ENCODE results near the gene ZSWIM3.

The ZSWIM3 gene

DNA sequence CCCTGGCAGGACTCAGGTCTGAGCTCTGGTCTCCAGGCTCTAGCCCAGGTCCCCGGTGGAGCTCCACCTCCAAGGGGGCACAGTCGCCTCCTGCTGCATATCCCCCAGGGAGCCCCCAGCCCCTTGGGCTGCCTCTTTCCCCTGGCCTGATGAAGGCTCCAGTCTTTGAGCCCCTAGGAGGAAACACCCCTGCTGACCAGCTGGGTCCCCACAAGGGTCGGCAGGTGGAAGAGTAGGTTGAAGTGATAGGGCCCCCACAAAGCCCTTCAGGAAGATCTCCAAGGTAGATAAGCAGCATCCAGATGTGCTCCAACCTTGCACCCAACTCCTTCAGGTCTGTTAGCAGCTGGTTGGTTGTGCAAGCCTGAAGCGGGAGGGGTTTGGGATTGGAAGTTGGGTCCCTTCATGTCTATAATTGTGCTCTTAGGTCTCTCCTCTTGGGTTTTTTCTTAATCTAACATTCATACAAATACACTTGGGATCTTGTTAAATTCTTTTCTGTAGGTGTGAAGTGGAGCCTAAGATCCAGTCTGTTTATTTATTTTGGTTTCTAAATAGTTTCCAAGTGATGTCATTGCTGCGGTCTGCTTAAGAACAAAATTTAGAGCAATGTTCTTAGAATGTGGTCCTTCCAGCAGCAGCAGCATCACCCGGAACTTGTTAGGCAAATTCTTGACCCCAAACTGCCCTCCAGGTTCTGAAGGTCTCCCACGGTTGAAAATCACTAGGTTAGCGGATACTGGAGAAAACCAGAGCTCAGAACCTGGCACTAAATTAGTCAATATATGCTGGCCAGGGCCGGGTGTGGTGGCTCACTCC is 39.8 kb upstream of the ZSWIM3 start:
- Histone ChIP-seq H2BK12ac (ENCODE audit: low read length) (no peak overlapping the region), H2BK15ac (ENCODE audit: low read length) (no peak overlapping the region), H3K4ac (ENCODE audit: low read length) (no peak overlapping the region), H2BK5ac (ENCODE audit: low read length) (no peak overlapping the region), H3K79me1 (ENCODE audit: low read depth, low read length) (peaks cover 6% of the 10 kb centered on the region), H3K27me3 (ENCODE audit: control insufficient read depth in 3 of 3, insufficient read depth in 3 of 3, low read depth in 1 of 3, low read length in 3 of 3) (peaks cover 0 to 5% (median 0%) of the 10 kb centered on the region in 3 experiments), H3K23ac (ENCODE audit: low read depth, low read length, poor library complexity) (no peak overlapping the region), H3K27ac (replicated peaks; ENCODE audit: low read length) (no peak overlapping the region), H2BK120ac (ENCODE audit: low read depth, low read length) (no peak overlapping the region), H3K4me3 (ENCODE audit: low read length in 2 of 2) (no peak overlapping the region), H3K4me2 (ENCODE audit: insufficient read depth, low read length, poor library complexity, severe bottlenecking) (no peak overlapping the region), H3K14ac (ENCODE audit: low read length) (no peak overlapping the region), H3K36me3 (replicated peaks in 1 of 2; ENCODE audit: control insufficient read depth in 2 of 2, insufficient read depth in 2 of 2, low read length in 2 of 2) (peaks cover 27 to 45% of the 10 kb centered on the region in 2 donors), H3K18ac (ENCODE audit: low read length) (no peak overlapping the region), H2AK5ac (ENCODE audit: low read depth, low read length) (no peak overlapping the region), H3K4me1 (ENCODE audit: control insufficient read depth in 2 of 2, insufficient read depth in 1 of 2, low read depth in 1 of 2, low read length in 2 of 2) (peaks cover 5 to 8% of the 10 kb centered on the region in 2 donors), H2AFZ (ENCODE audit: low read length) (no peak overlapping the region), H3K9ac (ENCODE audit: low read depth, low read length, poor library complexity) (no peak overlapping the region), H3K9me3 (replicated peaks in 1 of 2; ENCODE audit: control insufficient read depth in 2 of 2, insufficient read depth in 1 of 2, low read depth in 1 of 2, low read length in 2 of 2) (no peaks in the 10 kb centered on the region), H4K8ac (ENCODE audit: low read depth, low read length) (no peak overlapping the region), H4K91ac (ENCODE audit: low read depth, low read length, poor library complexity) (no peak overlapping the region)
- no peak for DNase-seq (ENCODE audit: low spot score)
- no CpG with 5 or more reads among the region's 9 CpGs for WGBS, 2 donors (ENCODE audit: extremely low coverage in 2 of 2, insufficient read length in 2 of 2, insufficient replicate concordance in 1 of 2)

DNA sequence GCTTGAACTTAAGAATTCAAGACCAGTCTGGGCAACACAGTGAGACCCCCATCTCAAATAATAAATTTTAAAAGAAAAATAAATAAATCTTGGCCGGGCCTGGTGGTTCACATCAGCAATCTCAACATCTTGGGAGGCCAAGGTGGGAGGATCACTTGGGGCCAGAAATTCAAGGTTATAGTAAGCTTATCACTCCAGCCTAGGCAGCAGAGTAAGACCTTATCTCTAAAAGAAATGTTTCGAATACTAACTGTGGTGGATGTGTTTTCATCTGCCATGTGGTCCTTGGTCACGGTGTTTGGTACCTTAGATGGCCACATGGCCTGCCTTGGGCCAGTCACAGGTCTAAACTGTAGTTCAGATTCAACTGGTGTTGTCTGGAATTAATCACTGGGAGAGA is 39.2 kb upstream of the ZSWIM3 start:
- Histone ChIP-seq H3K23ac (ENCODE audit: low read depth, low read length, poor library complexity) (no peak overlapping the region), H2BK120ac (ENCODE audit: low read depth, low read length) (no peak overlapping the region), H3K4me3 (ENCODE audit: low read length in 2 of 2) (no peak overlapping the region), H3K79me1 (ENCODE audit: low read depth, low read length) (peaks cover 3% of the 10 kb centered on the region), H2BK12ac (ENCODE audit: low read length) (no peak overlapping the region), H3K9ac (ENCODE audit: low read depth, low read length, poor library complexity) (no peak overlapping the region), H3K9me3 (replicated peaks in 1 of 2; ENCODE audit: control insufficient read depth in 2 of 2, insufficient read depth in 1 of 2, low read depth in 1 of 2, low read length in 2 of 2) (no peaks in the 10 kb centered on the region), H3K4me2 (ENCODE audit: insufficient read depth, low read length, poor library complexity, severe bottlenecking) (no peak overlapping the region), H3K36me3 (replicated peaks in 1 of 2; ENCODE audit: control insufficient read depth in 2 of 2, insufficient read depth in 2 of 2, low read length in 2 of 2) (peaks cover 27 to 42% of the 10 kb centered on the region in 2 donors), H2BK15ac (ENCODE audit: low read length) (no peak overlapping the region), H3K18ac (ENCODE audit: low read length) (no peak overlapping the region), H4K91ac (ENCODE audit: low read depth, low read length, poor library complexity) (no peak overlapping the region), H4K8ac (ENCODE audit: low read depth, low read length) (no peak overlapping the region), H2AK5ac (ENCODE audit: low read depth, low read length) (no peak overlapping the region), H3K27ac (replicated peaks; ENCODE audit: low read length) (no peak overlapping the region), H2AFZ (ENCODE audit: low read length) (no peak overlapping the region), H3K14ac (ENCODE audit: low read length) (no peak overlapping the region), H3K4ac (ENCODE audit: low read length) (no peak overlapping the region), H3K4me1 (ENCODE audit: control insufficient read depth in 2 of 2, insufficient read depth in 1 of 2, low read depth in 1 of 2, low read length in 2 of 2) (peaks cover 3 to 8% of the 10 kb centered on the region in 2 donors), H2BK5ac (ENCODE audit: low read length) (no peak overlapping the region), H3K27me3 (ENCODE audit: control insufficient read depth in 3 of 3, insufficient read depth in 3 of 3, low read depth in 1 of 3, low read length in 3 of 3) (peaks cover 0 to 12% (median 0%) of the 10 kb centered on the region in 3 experiments)
- WGBS, 2 donors (ENCODE audit: extremely low coverage in 2 of 2, insufficient read length in 2 of 2, insufficient replicate concordance in 1 of 2): no CpG with 5 or more reads among the region's 3 CpGs
- no peak for DNase-seq (ENCODE audit: low spot score)

DNA sequence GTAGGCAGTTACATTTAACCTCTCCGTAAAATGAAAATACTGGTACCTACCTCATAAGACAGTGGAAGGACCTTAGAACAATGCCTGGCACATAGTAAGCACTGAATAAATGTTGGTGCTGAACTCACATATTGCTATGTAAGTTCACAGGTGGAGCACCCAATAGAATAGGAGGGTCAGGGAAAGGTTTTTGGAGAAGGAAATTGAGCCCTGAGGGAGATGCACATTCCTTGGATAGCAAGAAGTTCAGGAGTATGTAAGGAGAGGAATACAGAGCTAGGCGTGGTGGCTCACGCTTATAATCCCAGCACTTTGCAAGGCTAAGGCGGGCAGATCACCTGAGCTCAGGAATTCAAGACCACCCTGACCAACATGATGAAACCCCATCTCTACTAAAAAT is 37.9 kb upstream of the ZSWIM3 start:
- no CpG with 5 or more reads among the region's 4 CpGs for WGBS, 2 donors (ENCODE audit: extremely low coverage in 2 of 2, insufficient read length in 2 of 2, insufficient replicate concordance in 1 of 2)
- no peak for DNase-seq (ENCODE audit: low spot score)
- Histone ChIP-seq H4K8ac (ENCODE audit: low read depth, low read length) (no peak overlapping the region), H3K4me1 (ENCODE audit: control insufficient read depth in 2 of 2, insufficient read depth in 1 of 2, low read depth in 1 of 2, low read length in 2 of 2) (peaks cover 0 to 7% of the 10 kb centered on the region in 2 donors), H3K23ac (ENCODE audit: low read depth, low read length, poor library complexity) (no peak overlapping the region), H2BK15ac (ENCODE audit: low read length) (no peak overlapping the region), H3K79me1 (ENCODE audit: low read depth, low read length) (no peaks in the 10 kb centered on the region), H3K18ac (ENCODE audit: low read length) (no peak overlapping the region), H2BK120ac (ENCODE audit: low read depth, low read length) (no peak overlapping the region), H3K9ac (ENCODE audit: low read depth, low read length, poor library complexity) (no peak overlapping the region), H4K91ac (ENCODE audit: low read depth, low read length, poor library complexity) (no peak overlapping the region), H3K4me2 (ENCODE audit: insufficient read depth, low read length, poor library complexity, severe bottlenecking) (no peak overlapping the region), H2AFZ (ENCODE audit: low read length) (no peak overlapping the region), H2BK12ac (ENCODE audit: low read length) (no peak overlapping the region), H3K9me3 (replicated peaks in 1 of 2; ENCODE audit: control insufficient read depth in 2 of 2, insufficient read depth in 1 of 2, low read depth in 1 of 2, low read length in 2 of 2) (peaks cover 0 to 3% of the 10 kb centered on the region in 2 donors), H3K14ac (ENCODE audit: low read length) (no peak overlapping the region), H2BK5ac (ENCODE audit: low read length) (no peak overlapping the region), H3K27ac (replicated peaks; ENCODE audit: low read length) (no peak overlapping the region), H3K36me3 (replicated peaks in 1 of 2; ENCODE audit: control insufficient read depth in 2 of 2, insufficient read depth in 2 of 2, low read length in 2 of 2) (peaks cover 20 to 30% of the 10 kb centered on the region in 2 donors), H3K4ac (ENCODE audit: low read length) (no peak overlapping the region), H3K4me3 (ENCODE audit: low read length in 2 of 2) (no peak overlapping the region), H2AK5ac (ENCODE audit: low read depth, low read length) (no peak overlapping the region), H3K27me3 (ENCODE audit: control insufficient read depth in 3 of 3, insufficient read depth in 3 of 3, low read depth in 1 of 3, low read length in 3 of 3) (peaks cover 0 to 24% (median 3%) of the 10 kb centered on the region in 3 experiments)

- no peak overlapping the region for H3K4ac ChIP-seq (ENCODE audit: low read length)
- H2BK12ac ChIP-seq (ENCODE audit: low read length): no peak overlapping the region
- H2AK5ac ChIP-seq (ENCODE audit: low read depth, low read length): no peak overlapping the region
- H3K9ac ChIP-seq (ENCODE audit: low read depth, low read length, poor library complexity): no peak overlapping the region
- no peak overlapping the region for H4K91ac ChIP-seq (ENCODE audit: low read depth, low read length, poor library complexity)
- H3K27ac ChIP-seq (replicated peaks; ENCODE audit: low read length): no peak overlapping the region
- H3K4me3 ChIP-seq (ENCODE audit: low read length in 2 of 2): no peak overlapping the region
- no peak overlapping the region for H2BK120ac ChIP-seq (ENCODE audit: low read depth, low read length)
- H3K4me2 ChIP-seq (ENCODE audit: insufficient read depth, low read length, poor library complexity, severe bottlenecking): no peak overlapping the region
- no peak overlapping the region for H3K14ac ChIP-seq (ENCODE audit: low read length)
- H2BK15ac ChIP-seq (ENCODE audit: low read length): no peak overlapping the region
- DNase-seq (ENCODE audit: low spot score): no peak
- H2BK5ac ChIP-seq (ENCODE audit: low read length): no peak overlapping the region
- no peak overlapping the region for H3K18ac ChIP-seq (ENCODE audit: low read length)
- no peak overlapping the region for H4K8ac ChIP-seq (ENCODE audit: low read depth, low read length)
- H3K27me3 ChIP-seq (ENCODE audit: control insufficient read depth in 3 of 3, insufficient read depth in 3 of 3, low read depth in 1 of 3, low read length in 3 of 3): peaks cover 0 to 24% (median 3%) of the 10 kb centered on the region in 3 experiments
- H3K23ac ChIP-seq (ENCODE audit: low read depth, low read length, poor library complexity): no peak overlapping the region
- WGBS, 2 donors (ENCODE audit: extremely low coverage in 2 of 2, insufficient read length in 2 of 2, insufficient replicate concordance in 1 of 2): no CpG with 5 or more reads among the region's 2 CpGs
- no peak overlapping the region for H2AFZ ChIP-seq (ENCODE audit: low read length)
- H3K36me3 ChIP-seq (replicated peaks in 1 of 2; ENCODE audit: control insufficient read depth in 2 of 2, insufficient read depth in 2 of 2, low read length in 2 of 2): peaks cover 5 to 8% of the 10 kb centered on the region in 2 donors
- H3K79me1 ChIP-seq (ENCODE audit: low read depth, low read length): no peaks in the 10 kb centered on the region
- peaks cover 8 to 11% of the 10 kb centered on the region in 2 donors for H3K4me1 ChIP-seq (ENCODE audit: control insufficient read depth in 2 of 2, insufficient read depth in 1 of 2, low read depth in 1 of 2, low read length in 2 of 2)
- H3K9me3 ChIP-seq (replicated peaks in 1 of 2; ENCODE audit: control insufficient read depth in 2 of 2, insufficient read depth in 1 of 2, low read depth in 1 of 2, low read length in 2 of 2): peaks cover 0 to 3% of the 10 kb centered on the region in 2 donors
Observed at GRCh38 chr20:45821947-45822346, 35.5 kb upstream of the ZSWIM3 start.

Measured in neuronal stem cell (in vitro differentiated cells).